Liver (tissue), 9 donors: ENCODE results near the gene CCDC192. TPM values are rescaled to one million over a fixed set of nuclear protein-coding genes. Genes with fewer than 3 reads are reported as not detected.

Experiments
- DNase-seq: peaks from one replicate; pipeline ENCODE4 v3.0.0-alpha.2; 2017; ENCODE audit warnings: low spot score
- H3K27ac ChIP-seq, 2 donors: one replicate each; pipeline ENCODE4 v1.7.0; 2013; ENCODE audit warnings: inconsistent platforms in 2 of 2, low read length in 2 of 2, control low read depth in 1 of 2, low read depth in 1 of 2, mild to moderate bottlenecking in 1 of 2
- H3K27me3 ChIP-seq, 4 donors: one replicate each; pipeline versions ENCODE4 v1.6.1 to v1.7.0; 2013; ENCODE audit warnings: low read length in 3 of 4, inconsistent platforms in 1 of 4, mild to moderate bottlenecking in 1 of 4, moderate library complexity in 1 of 4; ENCODE audit not compliant: control insufficient read depth in 4 of 4, insufficient read depth in 4 of 4
- H3K36me3 ChIP-seq, 4 donors: one replicate each; pipeline versions ENCODE4 v1.6.1 to v1.7.0; 2013; ENCODE audit warnings: low read length in 3 of 4, mild to moderate bottlenecking in 3 of 4, low read depth in 1 of 4, moderate library complexity in 1 of 4; ENCODE audit not compliant: control insufficient read depth in 4 of 4, insufficient read depth in 3 of 4
- H3K4me1 ChIP-seq, 4 donors: one replicate each; pipeline versions ENCODE4 v1.6.1 to v1.7.0; 2013; ENCODE audit warnings: low read length in 3 of 4, mild to moderate bottlenecking in 3 of 4, moderate library complexity in 1 of 4; ENCODE audit not compliant: control insufficient read depth in 4 of 4, insufficient read depth in 4 of 4
- H3K4me3 ChIP-seq, 3 donors: one replicate each; pipeline versions ENCODE4 v1.6.1 to v1.7.0; 2013; ENCODE audit warnings: low read length in 3 of 3, control low read depth in 1 of 3, low read depth in 1 of 3, mild to moderate bottlenecking in 1 of 3
- H3K9ac ChIP-seq, 2 donors: one replicate each; pipeline ENCODE4 v1.7.0; 2013; ENCODE audit warnings: low read length in 2 of 2, mild to moderate bottlenecking in 2 of 2, moderate library complexity in 2 of 2, control low read depth in 1 of 2, low read depth in 1 of 2
- H3K9me3 ChIP-seq, 4 donors: one replicate each; pipeline versions ENCODE4 v1.6.1 to v1.7.0; 2013; ENCODE audit warnings: low read length in 3 of 4; ENCODE audit not compliant: control insufficient read depth in 4 of 4
- FOXA1 ChIP-seq: IDR thresholded peaks from 2 replicates; pipeline ENCODE4 v1.6.1; 2016; ENCODE audit warnings: antibody characterized with exemption
- FOXA2 ChIP-seq: IDR thresholded peaks from 2 replicates; pipeline ENCODE4 v1.6.1; 2016; ENCODE audit warnings: antibody characterized with exemption
- GABPA ChIP-seq, 2 donors: IDR thresholded peaks in 1 of 2; conservative IDR thresholded peaks in 1 of 2; 2 replicates each; pipeline ENCODE4 v1.6.1; 2016; ENCODE audit warnings: antibody characterized with exemption in 2 of 2, mild to moderate bottlenecking in 1 of 2, moderate library complexity in 1 of 2
- HNF4A ChIP-seq, 2 donors: conservative IDR thresholded peaks; 2 replicates each; pipeline ENCODE4 v1.6.1; 2016; ENCODE audit warnings: antibody characterized with exemption in 2 of 2, mild to moderate bottlenecking in 2 of 2
- HNF4G ChIP-seq: IDR thresholded peaks from 2 replicates; pipeline ENCODE4 v1.6.1; 2016; ENCODE audit warnings: antibody characterized with exemption
- RAD21 ChIP-seq, 2 donors: IDR thresholded peaks; 2 replicates each; pipeline ENCODE4 v1.6.1; 2016; ENCODE audit warnings: antibody characterized with exemption in 2 of 2, mild to moderate bottlenecking in 2 of 2
- SP1 ChIP-seq: IDR thresholded peaks from 2 replicates; pipeline ENCODE4 v1.6.1; 2018; ENCODE audit warnings: antibody characterized with exemption, mild to moderate bottlenecking
- TAF1 ChIP-seq: conservative IDR thresholded peaks from 2 replicates; pipeline ENCODE4 v1.6.1; 2016; ENCODE audit warnings: antibody characterized with exemption, mild to moderate bottlenecking
- YY1 ChIP-seq: IDR thresholded peaks from 2 replicates; pipeline ENCODE4 v1.6.1; 2016; ENCODE audit warnings: antibody characterized with exemption, mild to moderate bottlenecking
- WGBS: extraction: QIAGEN DNeasy Blood & Tissue Kit; methylation state at CpG from one replicate; pipeline ENCODE4 v1.1.7; 2013; 5-methylcytosine and 5-hydroxymethylcytosine counted together
- polyA plus RNA-seq, 2 donors: library from polyadenylated mRNA; stranded (reverse) in 1 of 2; unstranded in 1 of 2; fragments of 200-250 nt in 1 of 2; fragments of >200 nt in 1 of 2; fragmentation: Nextera tagmentation in 1 of 2; extraction: Ambion mirVana in 1 of 2; gene quantifications; one replicate each; pipeline versions ENCODE4 v1.2.1 to v1.2.3, GENCODE V29; 2013 to 2015
- total RNA-seq, 2 donors: library from RNA; depleted of rRNA; stranded (reverse); fragments of >200 nt; gene quantifications; one replicate each; pipeline ENCODE4 v1.2.3, GENCODE V29; 2014
- TF ChIP-seq, protein P1 (sequence below): IDR thresholded peaks from 2 replicates; pipeline ENCODE4 v1.6.1; 2016; ENCODE audit warnings: antibody characterized with exemption
- TF ChIP-seq, protein P2 (sequence below): IDR thresholded peaks from 2 replicates; pipeline ENCODE4 v1.6.1; 2016; ENCODE audit warnings: antibody characterized with exemption
- TF ChIP-seq, protein P3 (sequence below): IDR thresholded peaks from 2 replicates; pipeline ENCODE4 v1.6.1; 2016; ENCODE audit warnings: antibody characterized with exemption
- TF ChIP-seq, protein P4 (sequence below): fragments of 150-350 bp; IDR thresholded peaks from 2 replicates; pipeline ENCODE4 v1.5.1; 2017; ENCODE audit warnings: improper control_type of control experiment, low read depth, low read length; ENCODE audit not compliant: missing input control
- TF ChIP-seq, protein P5 (sequence below): IDR thresholded peaks from 2 replicates; pipeline ENCODE4 v1.6.1; 2016; ENCODE audit warnings: antibody characterized with exemption, mild to moderate bottlenecking
- donor health status: healthy.
- donor health status: healthy.
- donor health status: healthy.
- donor health status: healthy.
- donor health status: healthy.

The CCDC192 gene
- total and polyA plus RNA-seq, 4 donors = not detected

DNA sequence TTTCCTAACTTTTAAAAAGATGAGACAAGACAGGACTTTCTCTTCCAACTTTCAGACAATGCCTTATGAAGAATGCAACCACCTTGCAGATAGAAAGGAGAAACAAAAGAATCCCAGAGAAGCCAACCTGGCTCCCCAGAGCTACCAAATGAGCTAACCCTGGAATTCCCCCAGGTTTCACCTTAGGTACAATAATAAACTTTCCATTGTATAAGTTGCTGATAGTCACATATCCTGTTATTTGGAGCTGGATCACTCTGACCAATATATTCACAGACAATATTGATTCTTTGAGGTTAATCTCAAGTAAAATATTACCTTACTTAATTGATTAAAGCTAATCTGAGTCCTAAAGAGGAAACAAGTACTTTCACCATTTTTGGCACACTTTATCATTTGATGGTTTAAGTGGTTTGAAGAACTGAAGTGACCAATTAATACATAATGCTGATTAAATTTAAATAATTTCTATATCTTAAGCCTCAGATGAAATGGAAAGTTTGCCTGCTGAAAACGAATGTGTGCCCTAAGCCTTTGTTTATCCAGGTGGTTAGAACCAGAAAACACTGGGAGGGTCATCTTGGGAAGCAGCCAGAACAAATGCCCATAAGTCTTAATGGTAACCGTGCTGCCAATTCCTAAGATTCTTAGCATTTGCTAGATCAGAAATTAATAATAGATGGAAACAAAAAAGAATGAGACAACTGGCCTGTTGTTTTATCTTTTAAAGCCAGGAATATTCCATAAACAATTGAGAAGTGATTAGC lies 220.8 kb downstream of the CCDC192 start (continued):
- TF ChIP-seq, protein P1, sequence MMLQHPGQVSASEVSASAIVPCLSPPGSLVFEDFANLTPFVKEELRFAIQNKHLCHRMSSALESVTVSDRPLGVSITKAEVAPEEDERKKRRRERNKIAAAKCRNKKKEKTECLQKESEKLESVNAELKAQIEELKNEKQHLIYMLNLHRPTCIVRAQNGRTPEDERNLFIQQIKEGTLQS = no peak
- TF ChIP-seq, protein P2, sequence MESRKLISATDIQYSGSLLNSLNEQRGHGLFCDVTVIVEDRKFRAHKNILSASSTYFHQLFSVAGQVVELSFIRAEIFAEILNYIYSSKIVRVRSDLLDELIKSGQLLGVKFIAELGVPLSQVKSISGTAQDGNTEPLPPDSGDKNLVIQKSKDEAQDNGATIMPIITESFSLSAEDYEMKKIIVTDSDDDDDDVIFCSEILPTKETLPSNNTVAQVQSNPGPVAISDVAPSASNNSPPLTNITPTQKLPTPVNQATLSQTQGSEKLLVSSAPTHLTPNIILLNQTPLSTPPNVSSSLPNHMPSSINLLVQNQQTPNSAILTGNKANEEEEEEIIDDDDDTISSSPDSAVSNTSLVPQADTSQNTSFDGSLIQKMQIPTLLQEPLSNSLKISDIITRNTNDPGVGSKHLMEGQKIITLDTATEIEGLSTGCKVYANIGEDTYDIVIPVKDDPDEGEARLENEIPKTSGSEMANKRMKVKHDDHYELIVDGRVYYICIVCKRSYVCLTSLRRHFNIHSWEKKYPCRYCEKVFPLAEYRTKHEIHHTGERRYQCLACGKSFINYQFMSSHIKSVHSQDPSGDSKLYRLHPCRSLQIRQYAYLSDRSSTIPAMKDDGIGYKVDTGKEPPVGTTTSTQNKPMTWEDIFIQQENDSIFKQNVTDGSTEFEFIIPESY = no peak

DNA sequence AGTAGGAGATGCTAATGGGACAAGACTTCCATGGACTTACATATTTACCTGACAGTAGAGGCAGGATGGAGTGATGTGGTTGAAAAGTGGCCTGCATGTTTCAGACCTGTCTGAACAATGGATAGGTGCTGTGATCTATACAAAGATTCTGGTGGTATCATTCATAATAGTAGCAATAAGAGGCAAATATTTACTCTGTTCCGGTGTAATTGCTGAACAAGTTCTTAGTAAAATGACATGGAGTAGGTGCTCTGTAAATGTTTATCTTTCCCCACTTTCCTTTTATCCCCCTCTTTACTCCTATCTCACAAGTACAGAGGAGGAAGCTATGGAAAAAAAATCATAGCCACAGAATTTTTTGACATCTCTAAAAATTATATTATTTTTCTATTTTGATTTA lies 221.4 kb downstream of the CCDC192 start:
- H3K4me1 ChIP-seq = no peaks in the 10 kb centered on the region
- TF ChIP-seq TAF1 = no peak
- no peak for TF ChIP-seq RAD21 (IDR thresholded peaks at IDR 0.05)
- no peak for TF ChIP-seq GABPA (IDR thresholded peaks at IDR 0.05 in 1 of 2, conservative IDR thresholded peaks at IDR 0.05 in 1 of 2)
- no peak for TF ChIP-seq HNF4A (conservative IDR thresholded peaks at IDR 0.05)
- TF ChIP-seq, protein P3, sequence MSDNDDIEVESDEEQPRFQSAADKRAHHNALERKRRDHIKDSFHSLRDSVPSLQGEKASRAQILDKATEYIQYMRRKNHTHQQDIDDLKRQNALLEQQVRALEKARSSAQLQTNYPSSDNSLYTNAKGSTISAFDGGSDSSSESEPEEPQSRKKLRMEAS = no peak
- no peak overlapping the region for H3K4me3 ChIP-seq
- no peak overlapping the region for H3K9ac ChIP-seq
- H3K36me3 ChIP-seq = no peaks in the 10 kb centered on the region
- 27% methylated on average over 1 of the region's 1 CpG for WGBS
- DNase-seq = no peak
- H3K27me3 ChIP-seq = no peaks in the 10 kb centered on the region
- no peak overlapping the region for H3K27ac ChIP-seq
- H3K9me3 ChIP-seq = no peaks in the 10 kb centered on the region

DNA sequence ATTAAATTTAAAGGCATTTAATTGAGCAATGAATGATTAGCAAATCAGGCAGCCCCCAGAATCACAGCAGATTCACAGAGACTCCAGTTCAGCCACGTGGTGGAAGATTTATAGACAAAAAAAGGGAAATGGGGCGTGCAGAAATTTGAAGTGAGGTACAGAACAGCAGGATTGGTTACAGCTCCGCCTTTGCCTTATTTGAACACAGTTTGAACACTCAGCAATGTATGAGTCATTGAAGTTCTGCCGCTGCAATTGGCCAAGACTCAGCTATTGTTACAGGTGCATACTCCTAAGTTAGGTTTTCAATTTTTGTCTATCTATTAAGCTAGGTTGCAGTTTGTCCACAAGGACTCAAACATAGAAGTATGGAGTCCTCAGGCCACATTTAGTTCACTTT lies 222.7 kb downstream of the CCDC192 start:
- no peak for DNase-seq

More for the DNA sequence above, 222.7 kb downstream of the CCDC192 start:
- no peak overlapping the region for H3K27ac ChIP-seq
- H3K4me1 ChIP-seq = no peaks in the 10 kb centered on the region
- H3K27me3 ChIP-seq = no peaks in the 10 kb centered on the region
- H3K9ac ChIP-seq = no peak overlapping the region
- 63% methylated on average over 4 of the region's 4 CpGs for WGBS
- H3K9me3 ChIP-seq = no peaks in the 10 kb centered on the region
- TF ChIP-seq, protein P2 = no peak
- TF ChIP-seq HNF4G (no peak), TAF1 (no peak), YY1 (no peak), FOXA2 (no peak), SP1 (no peak), RAD21 (IDR thresholded peaks at IDR 0.05) (no peak), FOXA1 (no peak), HNF4A (conservative IDR thresholded peaks at IDR 0.05) (no peak)
- TF ChIP-seq, protein P4, sequence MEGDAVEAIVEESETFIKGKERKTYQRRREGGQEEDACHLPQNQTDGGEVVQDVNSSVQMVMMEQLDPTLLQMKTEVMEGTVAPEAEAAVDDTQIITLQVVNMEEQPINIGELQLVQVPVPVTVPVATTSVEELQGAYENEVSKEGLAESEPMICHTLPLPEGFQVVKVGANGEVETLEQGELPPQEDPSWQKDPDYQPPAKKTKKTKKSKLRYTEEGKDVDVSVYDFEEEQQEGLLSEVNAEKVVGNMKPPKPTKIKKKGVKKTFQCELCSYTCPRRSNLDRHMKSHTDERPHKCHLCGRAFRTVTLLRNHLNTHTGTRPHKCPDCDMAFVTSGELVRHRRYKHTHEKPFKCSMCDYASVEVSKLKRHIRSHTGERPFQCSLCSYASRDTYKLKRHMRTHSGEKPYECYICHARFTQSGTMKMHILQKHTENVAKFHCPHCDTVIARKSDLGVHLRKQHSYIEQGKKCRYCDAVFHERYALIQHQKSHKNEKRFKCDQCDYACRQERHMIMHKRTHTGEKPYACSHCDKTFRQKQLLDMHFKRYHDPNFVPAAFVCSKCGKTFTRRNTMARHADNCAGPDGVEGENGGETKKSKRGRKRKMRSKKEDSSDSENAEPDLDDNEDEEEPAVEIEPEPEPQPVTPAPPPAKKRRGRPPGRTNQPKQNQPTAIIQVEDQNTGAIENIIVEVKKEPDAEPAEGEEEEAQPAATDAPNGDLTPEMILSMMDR = no peak
- TF ChIP-seq, protein P3 = no peak
- TF ChIP-seq, protein P5, sequence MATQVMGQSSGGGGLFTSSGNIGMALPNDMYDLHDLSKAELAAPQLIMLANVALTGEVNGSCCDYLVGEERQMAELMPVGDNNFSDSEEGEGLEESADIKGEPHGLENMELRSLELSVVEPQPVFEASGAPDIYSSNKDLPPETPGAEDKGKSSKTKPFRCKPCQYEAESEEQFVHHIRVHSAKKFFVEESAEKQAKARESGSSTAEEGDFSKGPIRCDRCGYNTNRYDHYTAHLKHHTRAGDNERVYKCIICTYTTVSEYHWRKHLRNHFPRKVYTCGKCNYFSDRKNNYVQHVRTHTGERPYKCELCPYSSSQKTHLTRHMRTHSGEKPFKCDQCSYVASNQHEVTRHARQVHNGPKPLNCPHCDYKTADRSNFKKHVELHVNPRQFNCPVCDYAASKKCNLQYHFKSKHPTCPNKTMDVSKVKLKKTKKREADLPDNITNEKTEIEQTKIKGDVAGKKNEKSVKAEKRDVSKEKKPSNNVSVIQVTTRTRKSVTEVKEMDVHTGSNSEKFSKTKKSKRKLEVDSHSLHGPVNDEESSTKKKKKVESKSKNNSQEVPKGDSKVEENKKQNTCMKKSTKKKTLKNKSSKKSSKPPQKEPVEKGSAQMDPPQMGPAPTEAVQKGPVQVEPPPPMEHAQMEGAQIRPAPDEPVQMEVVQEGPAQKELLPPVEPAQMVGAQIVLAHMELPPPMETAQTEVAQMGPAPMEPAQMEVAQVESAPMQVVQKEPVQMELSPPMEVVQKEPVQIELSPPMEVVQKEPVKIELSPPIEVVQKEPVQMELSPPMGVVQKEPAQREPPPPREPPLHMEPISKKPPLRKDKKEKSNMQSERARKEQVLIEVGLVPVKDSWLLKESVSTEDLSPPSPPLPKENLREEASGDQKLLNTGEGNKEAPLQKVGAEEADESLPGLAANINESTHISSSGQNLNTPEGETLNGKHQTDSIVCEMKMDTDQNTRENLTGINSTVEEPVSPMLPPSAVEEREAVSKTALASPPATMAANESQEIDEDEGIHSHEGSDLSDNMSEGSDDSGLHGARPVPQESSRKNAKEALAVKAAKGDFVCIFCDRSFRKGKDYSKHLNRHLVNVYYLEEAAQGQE = no peak
- H3K36me3 ChIP-seq = no peaks in the 10 kb centered on the region
- no peak overlapping the region for H3K4me3 ChIP-seq
